T-cell (primary cell): ENCODE measurements around the gene RPL15. TPM values are rescaled to one million over a fixed set of nuclear protein-coding genes. Genes with fewer than 3 reads are reported as not detected.
"Not testable (repeated sequence)": the region's sequence is repeated elsewhere in the genome, so short reads cannot be mapped to it uniquely, and the experiment has no call there.

Experiments
- ATAC-seq, 4 experiments: fragments of 200-7000 bp in 3 of 4; fragments of 150-1000 bp in 1 of 4; cut with Tn5 transposase; replicated peaks in 1 of 4; 1 replicate in 3 of 4; 2 replicates in 1 of 4; pipeline ENCODE4 v1.10.0; 2021; ENCODE audit warnings: moderate library complexity in 3 of 4, mild to moderate bottlenecking in 2 of 4, moderate number of reproducible peaks in 1 of 4
- CTCF ChIA-PET, 2 donors: fragments of 300-600 bp; sonication (Branson Sonifier 250); formaldehyde crosslinking; loops; one replicate each; lab custom pipeline; 2022; ENCODE audit warnings: antibody characterized with exemption in 2 of 2; lab: Charles Lee
- POLR2A ChIA-PET, 2 donors: fragments of 300-600 bp; sonication (Branson Sonifier 250); formaldehyde crosslinking; loops; one replicate each; lab custom pipeline; 2022; ENCODE audit warnings: antibody characterized with exemption in 2 of 2; lab: Charles Lee
- DNase-seq, 35 experiments: peaks; one replicate each; pipeline versions ENCODE4 v3.0.0 to v3.0.0-alpha.2; 2013 to 2023
- H3K27ac ChIP-seq: one replicate; pipeline ENCODE4 v1.5.1; 2013; ENCODE audit warnings: low read length
- H3K27me3 ChIP-seq, 2 experiments: replicated peaks in 1 of 2; 1 replicate in 1 of 2; 2 replicates in 1 of 2; pipeline versions ENCODE4 v1.6.1 to v1.7.0; 2013; ENCODE audit warnings: low read length in 1 of 2, mixed read lengths in 1 of 2; ENCODE audit not compliant: control insufficient read depth in 2 of 2, insufficient read depth in 2 of 2; ENCODE audit errors: extremely low read depth in 1 of 2
- H3K36me3 ChIP-seq, 2 donors: 1 replicate in 1 of 2; 2 replicates in 1 of 2; pipeline versions ENCODE4 v1.6.1 to v1.7.0; 2013; ENCODE audit warnings: low read length in 1 of 2; ENCODE audit not compliant: control insufficient read depth in 2 of 2, insufficient read depth in 1 of 2; ENCODE audit errors: extremely low read depth in 1 of 2
- H3K4me1 ChIP-seq, 2 experiments: 1 replicate in 1 of 2; 2 replicates in 1 of 2; pipeline versions ENCODE4 v1.6.1 to v1.7.0; 2013; ENCODE audit warnings: low read length in 2 of 2, mixed read lengths in 1 of 2; ENCODE audit not compliant: insufficient read depth in 2 of 2, control insufficient read depth in 1 of 2; ENCODE audit errors: extremely low read depth in 1 of 2
- H3K4me3 ChIP-seq, 2 donors: 1 replicate in 1 of 2; 2 replicates in 1 of 2; pipeline versions ENCODE4 v1.5.1 to v1.7.0; 2013; ENCODE audit warnings: mild to moderate bottlenecking in 2 of 2, low read length in 1 of 2, moderate library complexity in 1 of 2; ENCODE audit not compliant: control insufficient read depth in 1 of 2; ENCODE audit errors: extremely low read depth in 1 of 2
- H3K9me3 ChIP-seq: 2 replicates; pipeline ENCODE4 v1.7.0; 2013
- H3K27ac Mint-ChIP-seq, 2 donors: one replicate each; pipeline ENCODE4 v1.8.0; 2020 to 2021; ENCODE audit warnings: mild to moderate bottlenecking in 2 of 2, mixed read lengths in 2 of 2
- H3K27me3 Mint-ChIP-seq, 2 donors: one replicate each; pipeline ENCODE4 v1.8.0; 2021 to 2022; ENCODE audit warnings: mixed read lengths in 2 of 2
- H3K36me3 Mint-ChIP-seq: one replicate; pipeline ENCODE4 v1.8.0; 2021; ENCODE audit warnings: mixed read lengths
- H3K4me1 Mint-ChIP-seq, 3 donors: one replicate each; pipeline ENCODE4 v1.8.0; 2020 to 2022; ENCODE audit warnings: mixed read lengths in 3 of 3, mild to moderate bottlenecking in 1 of 3
- H3K4me3 Mint-ChIP-seq, 3 donors: one replicate each; pipeline ENCODE4 v1.8.0; 2020 to 2022; ENCODE audit warnings: mild to moderate bottlenecking in 3 of 3, mixed read lengths in 3 of 3, moderate library complexity in 3 of 3
- H3K9me3 Mint-ChIP-seq, 3 donors: one replicate each; pipeline ENCODE4 v1.8.0; 2020 to 2022; ENCODE audit warnings: mixed read lengths in 3 of 3
- WGBS: methylation state at CpG from one replicate; pipeline ENCODE4 v1.1.5; 2013; ENCODE audit warnings: missing lambda C conversion rate; ENCODE audit not compliant: insufficient coverage; 5-methylcytosine and 5-hydroxymethylcytosine counted together
- total RNA-seq, 35 experiments: library from RNA in 6 of 35; stranded (reverse) in 6 of 35; fragments of 120-200 nt in 1 of 35; gene quantifications; one replicate each; pipeline versions ENCODE4 v1.2.1 to v1.2.4 and lab custom pipeline; 2013 to 2026

Gene RPL15
- total RNA-seq, 5 donors from 2014 or later (not counting 1 experiment from before 2014, with no cell fraction given): 1,997 to 2,171 (median 2,116) TPM

- H3K36me3 Mint-ChIP-seq: peaks cover 43% of the 10 kb centered on the region
- Histone ChIP-seq H3K27ac (no peak overlapping the region), H3K36me3 (peaks cover 0 to 3% of the 10 kb centered on the region in 2 donors), H3K4me3 (no peak overlapping the region), H3K4me1 (no peaks in the 10 kb centered on the region), H3K9me3 (no peaks in the 10 kb centered on the region), H3K27me3 (no peaks in the 10 kb centered on the region)
- no peaks in the 10 kb centered on the region for H3K4me1 Mint-ChIP-seq
- no peak overlapping the region for H3K27ac Mint-ChIP-seq
- ATAC-seq (no peak), DNase-seq (no peak)
- no peak overlapping the region for H3K4me3 Mint-ChIP-seq
- CTCF ChIA-PET: no interaction called here
- no peaks in the 10 kb centered on the region for H3K27me3 Mint-ChIP-seq
- no peaks in the 10 kb centered on the region for H3K9me3 Mint-ChIP-seq
- POLR2A ChIA-PET: no interaction called here
- 94% methylated on average over 3 of the region's 6 CpGs for WGBS
Observed at GRCh38 chr3:23900744-23901143, 16.2 kb upstream of the RPL15 start.

DNA sequence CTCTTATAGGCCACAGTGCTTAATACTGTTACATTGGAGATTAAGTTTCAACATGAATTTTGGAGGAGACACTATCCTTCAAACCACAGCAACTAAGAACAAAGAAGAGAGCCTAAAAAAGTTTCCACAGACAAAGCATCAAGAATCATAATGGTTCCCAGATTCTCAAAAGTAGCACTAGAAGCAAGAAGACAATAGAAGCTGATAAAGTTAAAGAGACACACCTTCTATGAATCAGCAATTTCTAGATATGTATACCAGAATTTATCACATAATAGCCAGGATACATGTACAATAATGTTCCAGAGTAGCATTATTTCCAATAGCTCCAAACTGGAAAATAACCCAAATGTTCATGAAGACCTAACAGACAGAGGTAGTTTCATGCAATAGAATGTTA lies 12.4 kb upstream of the RPL15 start:
- no peak overlapping the region for H3K4me3 ChIP-seq

GRCh38 chr3:23909341-23909740 lies 7.6 kb upstream of the RPL15 start:
- no peaks in the 10 kb centered on the region for H3K4me1 ChIP-seq
- no peak overlapping the region for H3K27ac ChIP-seq
- no peak for DNase-seq
- H3K4me3 ChIP-seq: no peak overlapping the region
- ChIA-PET CTCF (no interaction called here), POLR2A (interaction anchor here (0.6 to 0.7 kb wide), 3 partner anchors 67 to 79 kb away, joined by 4 to 7 read pairs (median 4); no protein-coding TSS in a partner anchor)
- no peaks in the 10 kb centered on the region for H3K27me3 ChIP-seq
- Mint-ChIP-seq H3K36me3 (peaks cover 18% of the 10 kb centered on the region), H3K9me3 (no peaks in the 10 kb centered on the region), H3K4me3 (no peak overlapping the region), H3K27ac (no peak overlapping the region), H3K27me3 (no peaks in the 10 kb centered on the region), H3K4me1 (peaks cover 0 to 6% (median 4%) of the 10 kb centered on the region in 3 donors)
- H3K9me3 ChIP-seq: no peaks in the 10 kb centered on the region
- peaks cover 0 to 6% of the 10 kb centered on the region in 2 donors for H3K36me3 ChIP-seq
- 97% methylated on average over 5 of the region's 7 CpGs for WGBS
- no peak for ATAC-seq

More for the DNA sequence above, 12.4 kb upstream of the RPL15 start:
- peaks cover 1 to 6% of the 10 kb centered on the region in 2 donors for H3K36me3 ChIP-seq
- ChIA-PET CTCF (no interaction called here), POLR2A (interaction anchor here in 1 of 2 donors (0.6 kb wide), 1 partner anchor 158 kb away, joined by 4 read pairs; no protein-coding TSS in a partner anchor)
- no peaks in the 10 kb centered on the region for H3K9me3 Mint-ChIP-seq
- peaks cover 32% of the 10 kb centered on the region for H3K36me3 Mint-ChIP-seq
- DNase-seq (no peak), ATAC-seq (no peak)
- H3K4me1 Mint-ChIP-seq: no peaks in the 10 kb centered on the region
- H3K27me3 ChIP-seq: no peaks in the 10 kb centered on the region
- H3K27ac ChIP-seq: no peak overlapping the region
- no peaks in the 10 kb centered on the region for H3K9me3 ChIP-seq
- H3K4me3 Mint-ChIP-seq: no peak overlapping the region
- H3K27me3 Mint-ChIP-seq: no peaks in the 10 kb centered on the region
- H3K4me1 ChIP-seq: no peaks in the 10 kb centered on the region
- H3K27ac Mint-ChIP-seq: no peak overlapping the region

- H3K4me3 Mint-ChIP-seq: no peak overlapping the region
- CTCF ChIA-PET: no interaction called here
Observed at GRCh38 chr3:23911397-23911796, 5.5 kb upstream of the RPL15 start.

DNA sequence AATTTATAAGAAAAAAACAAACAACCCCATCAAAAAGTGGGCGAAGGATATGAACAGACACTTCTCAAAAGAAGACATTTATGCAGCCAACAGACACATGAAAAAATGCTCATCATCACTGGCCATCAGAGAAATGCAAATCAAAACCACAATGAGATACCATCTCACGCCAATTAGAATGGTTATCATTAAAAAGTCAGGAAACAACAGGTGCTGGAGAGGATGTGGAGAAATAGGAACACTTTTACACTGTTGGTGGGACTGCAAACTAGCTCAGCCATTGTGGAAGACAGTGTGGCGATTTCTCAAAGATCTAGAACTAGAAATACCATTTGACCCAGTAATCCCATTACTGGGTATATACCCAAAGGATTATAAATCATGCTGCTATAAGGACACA lies 4.6 kb upstream of the RPL15 start:
- H3K4me1 ChIP-seq, POLR2A ChIA-PET, H3K27me3 Mint-ChIP-seq, H3K36me3 Mint-ChIP-seq, H3K4me3 ChIP-seq, H3K27me3 ChIP-seq, H3K27ac Mint-ChIP-seq, H3K36me3 ChIP-seq, DNase-seq, H3K4me3 Mint-ChIP-seq, ATAC-seq, H3K27ac ChIP-seq, CTCF ChIA-PET, H3K9me3 ChIP-seq, H3K9me3 Mint-ChIP-seq: not testable (repeated sequence)
- peaks cover 16 to 27% (median 21%) of the 10 kb centered on the region in 3 donors for H3K4me1 Mint-ChIP-seq
- WGBS: no CpG with 5 or more reads among the region's 3 CpGs

More at GRCh38 chr3:23911397-23911796, 5.5 kb upstream of the RPL15 start:
- Mint-ChIP-seq H3K27ac (no peak overlapping the region), H3K9me3 (no peaks in the 10 kb centered on the region), H3K4me1 (peaks cover 13 to 22% (median 21%) of the 10 kb centered on the region in 3 donors), H3K36me3 (peaks cover 10% of the 10 kb centered on the region), H3K27me3 (no peaks in the 10 kb centered on the region)
- Histone ChIP-seq H3K27ac (no peak overlapping the region), H3K4me3 (no peak overlapping the region), H3K27me3 (no peaks in the 10 kb centered on the region), H3K4me1 (peaks cover 4 to 8% of the 10 kb centered on the region in 2 experiments), H3K9me3 (no peaks in the 10 kb centered on the region), H3K36me3 (peaks cover 0 to 6% of the 10 kb centered on the region in 2 donors)
- POLR2A ChIA-PET: no interaction called here
- ATAC-seq (no peak), DNase-seq (no peak)
- no CpG with 5 or more reads among the region's 2 CpGs for WGBS

DNA sequence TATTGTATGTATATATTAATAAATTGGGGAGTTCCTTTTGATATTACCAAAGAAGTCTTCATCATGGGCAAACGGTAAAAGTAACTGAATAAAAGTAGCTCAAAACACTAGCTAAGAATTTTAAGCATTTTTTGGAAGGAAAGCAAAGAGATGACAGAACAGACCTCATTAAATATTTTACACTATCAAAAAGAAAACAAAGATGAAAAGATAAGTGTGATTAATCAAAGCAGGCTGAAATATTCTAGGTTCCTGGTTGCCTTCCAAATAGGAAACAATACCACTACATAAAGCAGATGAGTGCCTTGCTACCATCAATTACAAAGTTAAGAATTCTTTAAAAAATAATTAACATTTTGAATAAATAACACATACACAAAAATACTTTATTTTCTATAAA lies 3.8 kb upstream of the RPL15 start:
- Histone ChIP-seq H3K4me1 (peaks cover 7 to 18% of the 10 kb centered on the region in 2 experiments), H3K36me3 (peaks cover 3 to 6% of the 10 kb centered on the region in 2 donors), H3K4me3 (no peak overlapping the region), H3K27me3 (no peaks in the 10 kb centered on the region), H3K27ac (no peak overlapping the region), H3K9me3 (no peaks in the 10 kb centered on the region)
- Mint-ChIP-seq H3K9me3 (no peaks in the 10 kb centered on the region), H3K27me3 (no peaks in the 10 kb centered on the region), H3K27ac (no peak overlapping the region), H3K4me3 (no peak overlapping the region), H3K36me3 (peaks cover 14% of the 10 kb centered on the region), H3K4me1 (peaks cover 23 to 34% (median 24%) of the 10 kb centered on the region in 3 donors)
- ChIA-PET CTCF (no interaction called here), POLR2A (interaction anchor here in 1 of 2 donors (0.6 to 0.8 kb wide), 2 partner anchors 34 to 37 kb away, joined by 4 to 6 read pairs; no protein-coding TSS in a partner anchor)
- ATAC-seq (no peak), DNase-seq (no peak)
- no CpG with 5 or more reads among the region's 1 CpG for WGBS
